GM12874 (cell line): Measurements from ENCODE around the gene SLIT3.

Source experiments
- TF ChIP-seq, protein P1 (sequence below): IDR thresholded peaks from 2 replicates; pipeline ENCODE4 v1.5.1; 2011; ENCODE audit warnings: low read depth, mild to moderate bottlenecking, control low read depth, low read length, moderate library complexity; ENCODE audit not compliant: insufficient read depth

SLIT3 gene

DNA sequence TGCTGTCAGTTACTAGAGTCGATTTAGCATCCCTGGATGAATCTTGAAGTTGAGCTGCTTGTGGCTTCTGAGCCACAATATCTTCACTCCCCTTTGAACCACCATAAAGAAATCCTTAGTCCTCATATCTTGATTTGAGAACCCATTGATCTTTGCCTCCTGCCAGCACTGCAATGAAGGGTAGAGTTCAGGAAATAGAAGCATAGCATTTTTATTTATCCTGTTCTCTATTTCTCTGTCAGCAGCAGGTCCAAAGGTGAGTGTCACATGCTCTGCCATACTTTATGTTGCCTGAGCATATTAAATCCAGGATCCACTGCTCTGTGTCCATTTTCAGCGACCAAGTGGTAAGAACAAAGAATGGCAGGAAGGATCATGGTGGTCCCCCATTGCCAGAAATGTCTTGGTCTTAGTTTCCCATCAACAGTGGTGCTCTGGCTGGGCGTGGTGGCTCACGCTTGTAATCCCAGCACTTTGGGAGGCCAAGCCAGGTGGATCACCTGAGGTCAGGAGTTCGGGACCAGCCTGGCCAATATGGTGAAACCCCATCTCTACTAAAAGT is 641.6 kb downstream of the SLIT3 start:
- TF ChIP-seq, protein P1, sequence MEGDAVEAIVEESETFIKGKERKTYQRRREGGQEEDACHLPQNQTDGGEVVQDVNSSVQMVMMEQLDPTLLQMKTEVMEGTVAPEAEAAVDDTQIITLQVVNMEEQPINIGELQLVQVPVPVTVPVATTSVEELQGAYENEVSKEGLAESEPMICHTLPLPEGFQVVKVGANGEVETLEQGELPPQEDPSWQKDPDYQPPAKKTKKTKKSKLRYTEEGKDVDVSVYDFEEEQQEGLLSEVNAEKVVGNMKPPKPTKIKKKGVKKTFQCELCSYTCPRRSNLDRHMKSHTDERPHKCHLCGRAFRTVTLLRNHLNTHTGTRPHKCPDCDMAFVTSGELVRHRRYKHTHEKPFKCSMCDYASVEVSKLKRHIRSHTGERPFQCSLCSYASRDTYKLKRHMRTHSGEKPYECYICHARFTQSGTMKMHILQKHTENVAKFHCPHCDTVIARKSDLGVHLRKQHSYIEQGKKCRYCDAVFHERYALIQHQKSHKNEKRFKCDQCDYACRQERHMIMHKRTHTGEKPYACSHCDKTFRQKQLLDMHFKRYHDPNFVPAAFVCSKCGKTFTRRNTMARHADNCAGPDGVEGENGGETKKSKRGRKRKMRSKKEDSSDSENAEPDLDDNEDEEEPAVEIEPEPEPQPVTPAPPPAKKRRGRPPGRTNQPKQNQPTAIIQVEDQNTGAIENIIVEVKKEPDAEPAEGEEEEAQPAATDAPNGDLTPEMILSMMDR = no peak

DNA sequence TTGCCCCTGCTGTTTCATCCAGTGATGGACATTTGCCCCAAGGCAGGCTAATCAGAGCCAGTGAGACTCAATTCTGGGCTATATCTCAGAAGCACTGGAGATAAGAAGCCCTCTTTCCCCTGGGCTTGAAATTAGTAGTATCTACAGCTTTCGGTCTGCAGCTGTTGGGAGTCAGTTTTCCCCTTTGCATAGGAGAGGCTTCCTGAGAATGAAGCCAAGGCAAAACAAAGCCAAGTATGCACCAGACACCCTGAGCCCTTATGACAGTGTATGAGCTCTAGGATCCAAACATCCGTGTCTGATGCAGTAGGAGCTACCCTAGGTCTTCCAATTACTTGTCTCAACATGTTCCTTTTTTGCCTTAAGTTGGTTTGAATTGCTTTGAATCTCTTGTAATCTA is 642.5 kb downstream of the SLIT3 start:
- TF ChIP-seq, protein P1 = no peak

DNA sequence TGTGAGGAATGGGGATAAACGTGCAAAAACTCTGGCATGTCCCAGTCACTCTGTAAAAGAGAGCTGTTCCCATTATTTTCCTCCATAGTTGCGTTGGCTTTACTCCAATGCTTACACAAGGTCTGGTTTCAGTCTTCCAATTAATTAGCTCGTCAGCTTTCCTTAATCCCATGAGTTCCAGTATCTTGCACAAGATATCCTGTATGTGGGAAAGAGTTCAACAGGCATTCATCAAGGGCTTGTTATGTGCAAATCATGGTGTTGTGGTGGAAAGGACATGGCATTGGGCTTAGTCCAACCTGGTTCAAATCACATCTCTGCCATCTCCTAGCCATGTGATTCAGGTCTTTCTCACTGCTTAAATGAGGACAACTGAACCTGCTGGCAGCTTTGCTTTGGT is 644.3 kb downstream of the SLIT3 start:
- TF ChIP-seq, protein P1 = no peak

DNA sequence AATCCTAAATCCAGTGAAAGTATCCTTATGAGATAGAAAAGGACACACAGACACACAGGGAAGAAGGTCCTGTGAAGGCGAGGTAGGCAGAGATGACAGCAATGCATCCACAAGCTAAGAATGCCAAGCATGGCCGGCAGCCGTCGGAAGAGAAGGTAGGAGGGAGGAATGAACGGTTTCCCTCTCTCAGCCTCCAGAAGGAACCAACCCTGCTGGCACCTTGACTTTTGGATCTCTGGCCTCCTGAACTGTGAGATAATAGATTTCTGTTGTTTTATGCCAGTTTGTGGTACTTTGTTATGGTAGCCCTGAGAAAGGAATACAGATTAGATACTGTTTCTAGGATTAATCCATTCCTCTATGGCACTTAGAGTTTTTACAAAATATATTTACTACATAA is 645.6 kb downstream of the SLIT3 start:
- TF ChIP-seq, protein P1 = no peak

DNA sequence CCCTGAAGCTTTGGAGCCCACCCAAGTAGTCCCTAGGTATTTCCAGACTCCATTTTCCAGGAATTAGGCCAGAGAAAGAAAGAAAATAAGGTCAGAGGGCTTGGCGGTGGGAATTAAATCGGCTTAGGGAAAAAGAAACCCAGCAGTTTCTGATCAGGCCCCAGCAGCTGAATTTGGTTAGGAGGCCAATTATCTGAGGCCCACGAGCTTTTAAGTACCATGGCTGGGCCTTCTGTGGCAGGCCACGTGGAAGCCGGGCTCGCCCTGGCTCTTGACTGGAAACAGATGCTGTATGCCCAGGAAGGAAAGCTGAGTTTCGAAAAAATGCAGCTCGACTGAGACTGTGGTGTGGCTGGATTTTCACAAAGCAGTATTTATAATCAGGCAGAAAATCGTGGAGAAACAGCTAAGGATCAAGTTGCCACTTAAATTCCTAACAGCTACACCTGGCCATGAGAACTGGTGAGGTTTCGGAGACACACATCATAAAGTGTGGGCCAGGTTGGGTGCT is 646.7 kb downstream of the SLIT3 start:
- TF ChIP-seq, protein P1 = no peak

DNA sequence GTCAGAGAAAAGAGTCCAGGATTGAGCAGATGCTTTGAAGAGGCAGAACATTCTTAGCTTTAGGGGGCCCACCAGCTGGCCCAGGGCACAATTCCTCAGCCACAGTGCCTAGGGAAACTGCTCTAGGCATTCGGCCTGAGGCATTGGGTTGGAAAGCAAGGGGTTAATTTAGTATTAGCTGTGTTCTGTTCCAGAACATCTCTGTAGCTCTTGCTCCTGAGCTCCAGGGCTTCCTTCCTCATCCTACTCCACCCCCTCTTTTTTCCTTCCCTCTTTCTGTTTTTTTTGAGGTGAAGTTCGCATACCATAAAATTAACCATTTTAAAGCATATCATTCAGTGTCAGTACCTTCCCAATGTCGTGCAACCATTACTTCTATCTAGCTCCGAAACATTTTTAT is 647.3 kb downstream of the SLIT3 start:
- TF ChIP-seq, protein P1 = no peak

DNA sequence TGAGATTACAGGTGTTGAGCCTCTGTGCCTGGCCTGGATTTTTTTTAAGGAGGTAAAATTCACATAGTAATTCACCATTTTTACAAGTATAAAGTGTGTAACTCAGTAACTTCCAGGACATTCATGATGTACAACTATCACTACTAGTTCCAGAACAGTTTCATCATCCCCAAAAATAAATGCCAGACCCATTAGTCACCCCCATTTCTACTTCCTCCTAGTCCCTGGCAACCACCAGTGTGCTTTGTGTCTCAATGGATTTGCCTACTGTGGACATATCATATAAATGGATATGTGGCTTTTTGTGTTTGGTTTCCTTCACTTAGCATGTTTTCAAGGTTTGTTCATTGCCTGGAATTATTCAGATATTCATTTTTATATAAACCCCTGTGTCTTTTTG is 649.3 kb downstream of the SLIT3 start:
- TF ChIP-seq, protein P1 = no peak
